Measurements from ENCODE around the gene TSSK3. TPM values are rescaled to one million over a fixed set of nuclear protein-coding genes. Genes with fewer than 3 reads are reported as not detected.
"Not testable (repeated sequence)": the region's sequence is repeated elsewhere in the genome, so short reads cannot be mapped to it uniquely, and the experiment has no call there.

Gene TSSK3
- total RNA-seq, 2 experiments from 2014 or later = 0.36 to 0.67 TPM

DNA sequence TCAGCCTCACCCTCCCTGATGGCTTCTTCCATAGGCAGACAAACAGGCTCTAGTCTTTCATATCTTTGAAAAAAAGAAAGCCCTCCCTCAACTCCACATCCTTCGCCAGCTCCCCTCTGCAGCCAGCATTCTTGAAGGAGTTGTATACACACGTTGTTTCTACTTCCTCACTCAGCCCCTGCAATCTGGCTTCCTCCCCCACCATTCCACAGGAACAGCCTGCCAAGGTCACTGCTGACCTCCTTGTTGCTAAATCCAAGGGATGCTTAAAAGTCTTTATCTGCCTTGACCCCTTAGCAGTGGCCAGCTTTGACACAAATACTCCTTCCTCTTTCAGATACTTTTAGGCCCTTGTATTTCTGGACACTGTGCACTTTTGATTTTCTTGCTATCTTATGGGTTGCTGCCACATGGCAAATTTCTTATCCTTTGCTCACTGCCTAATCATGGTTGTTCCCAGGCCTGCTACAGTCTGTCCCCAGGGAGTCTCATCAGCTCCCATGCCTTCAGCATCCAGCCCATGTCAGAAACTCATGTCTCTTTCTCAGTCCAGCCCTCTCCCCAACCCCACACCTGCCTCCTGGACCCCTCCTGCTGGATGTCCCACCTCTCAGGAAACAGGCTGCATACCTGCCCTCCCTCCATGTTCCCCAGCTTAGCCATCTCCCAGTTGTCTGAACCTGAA is 8.3 kb upstream of the TSSK3 start:
- ChIA-PET POLR2A (interaction anchor here (0.6 kb wide), 2 partner anchors 29 to 50 kb away, joined by 3 read pairs; no protein-coding TSS in a partner anchor), CTCF (interaction anchor here (1.1 kb wide), 2 partner anchors 12 to 18 kb away, joined by 3 read pairs; no protein-coding TSS in a partner anchor)

DNA sequence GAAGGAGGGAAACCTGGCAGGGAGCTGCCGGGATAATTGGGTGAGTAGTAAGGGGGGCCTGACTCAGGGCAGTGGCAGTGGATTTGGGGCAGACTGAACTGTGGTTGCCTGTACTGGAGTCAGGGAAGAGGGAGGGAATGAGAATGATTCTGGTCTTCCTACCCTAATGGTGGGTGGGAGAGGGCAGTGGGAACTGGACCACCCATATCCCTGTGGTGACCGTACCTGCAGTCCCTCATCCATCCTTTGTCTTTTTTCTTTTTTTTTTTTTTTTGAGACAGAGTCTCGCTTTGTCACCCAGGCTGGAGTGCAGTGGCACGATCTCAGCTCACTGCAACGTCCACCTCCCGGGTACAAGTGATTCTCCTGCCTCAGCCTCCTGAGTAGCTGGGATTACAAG is 6.6 kb upstream of the TSSK3 start:
- CTCF ChIA-PET, POLR2A ChIA-PET: not testable (repeated sequence)

DNA sequence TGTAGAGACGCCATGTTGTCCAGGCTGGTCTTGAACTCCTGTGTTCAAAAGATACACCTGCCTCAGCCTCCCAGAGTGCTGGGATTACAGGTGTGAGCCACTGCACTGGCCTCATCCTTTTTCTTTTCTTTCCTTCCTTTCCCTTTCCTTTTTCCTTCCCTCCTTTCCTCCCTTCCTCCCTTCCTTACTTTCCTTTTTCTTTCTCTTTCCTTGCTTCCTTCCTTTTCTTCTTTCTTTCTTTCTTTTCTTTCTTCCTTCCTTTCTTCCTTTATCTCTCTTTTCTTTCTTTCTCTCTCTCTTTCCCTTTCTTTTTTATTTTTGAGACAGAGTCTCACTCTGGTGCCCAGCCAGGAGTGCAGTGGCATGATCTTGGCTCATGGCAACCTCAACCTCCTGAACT is 5.9 kb upstream of the TSSK3 start:
- POLR2A ChIA-PET = no interaction called here
- CTCF ChIA-PET = no interaction called here

GRCh38 chr1:32357614-32358013 is 4.7 kb upstream of the TSSK3 start:
- ChIA-PET POLR2A (no interaction called here), CTCF (no interaction called here)

DNA sequence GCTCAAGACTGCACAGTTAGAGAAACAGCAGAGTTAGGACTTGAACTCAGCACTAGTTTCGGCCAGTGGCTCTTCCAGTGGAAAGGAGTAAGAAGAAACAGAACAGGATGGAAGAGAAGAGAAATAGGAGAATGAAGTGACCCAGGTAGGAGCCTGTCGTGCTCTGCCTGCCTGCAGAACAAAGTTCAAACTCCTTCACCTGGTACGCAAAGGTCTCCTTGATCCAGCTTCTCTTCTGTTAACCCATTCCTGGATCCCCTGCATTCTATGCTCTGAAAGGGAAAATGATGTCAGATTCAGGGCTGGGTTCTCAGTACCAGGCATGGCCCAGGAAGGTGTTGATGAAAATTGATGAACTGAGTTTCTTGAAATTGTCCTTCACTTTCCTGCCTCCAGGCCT is 3.9 kb upstream of the TSSK3 start:
- POLR2A ChIA-PET = interaction anchor here (0.6 kb wide), 1 partner anchor 64 kb away, joined by 3 read pairs; no protein-coding TSS in a partner anchor
- CTCF ChIA-PET = no interaction called here

DNA sequence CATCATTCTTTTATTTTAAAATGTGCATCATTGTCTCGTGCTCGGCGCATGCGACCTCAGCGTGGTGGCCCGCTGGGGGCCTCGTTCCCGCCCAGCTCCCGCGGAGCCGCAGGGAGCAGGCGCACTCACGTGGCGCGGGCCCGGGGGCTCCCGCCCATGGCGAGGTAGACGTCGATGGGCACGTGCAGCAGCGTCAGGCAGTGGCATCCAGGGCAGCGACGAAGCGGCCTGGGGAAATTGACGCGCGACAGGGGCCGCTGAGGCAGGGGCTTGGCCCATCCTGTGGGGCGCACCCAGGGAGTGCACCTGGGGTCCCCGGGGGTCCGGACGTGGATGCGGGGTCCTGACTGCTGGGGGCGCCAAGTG is 1.0 kb upstream of the TSSK3 start:
- ChIA-PET POLR2A (interaction anchor here (0.6 kb wide), 1 partner anchor 488 kb away, joined by 6 read pairs; no protein-coding TSS in a partner anchor), CTCF (no interaction called here)

DNA sequence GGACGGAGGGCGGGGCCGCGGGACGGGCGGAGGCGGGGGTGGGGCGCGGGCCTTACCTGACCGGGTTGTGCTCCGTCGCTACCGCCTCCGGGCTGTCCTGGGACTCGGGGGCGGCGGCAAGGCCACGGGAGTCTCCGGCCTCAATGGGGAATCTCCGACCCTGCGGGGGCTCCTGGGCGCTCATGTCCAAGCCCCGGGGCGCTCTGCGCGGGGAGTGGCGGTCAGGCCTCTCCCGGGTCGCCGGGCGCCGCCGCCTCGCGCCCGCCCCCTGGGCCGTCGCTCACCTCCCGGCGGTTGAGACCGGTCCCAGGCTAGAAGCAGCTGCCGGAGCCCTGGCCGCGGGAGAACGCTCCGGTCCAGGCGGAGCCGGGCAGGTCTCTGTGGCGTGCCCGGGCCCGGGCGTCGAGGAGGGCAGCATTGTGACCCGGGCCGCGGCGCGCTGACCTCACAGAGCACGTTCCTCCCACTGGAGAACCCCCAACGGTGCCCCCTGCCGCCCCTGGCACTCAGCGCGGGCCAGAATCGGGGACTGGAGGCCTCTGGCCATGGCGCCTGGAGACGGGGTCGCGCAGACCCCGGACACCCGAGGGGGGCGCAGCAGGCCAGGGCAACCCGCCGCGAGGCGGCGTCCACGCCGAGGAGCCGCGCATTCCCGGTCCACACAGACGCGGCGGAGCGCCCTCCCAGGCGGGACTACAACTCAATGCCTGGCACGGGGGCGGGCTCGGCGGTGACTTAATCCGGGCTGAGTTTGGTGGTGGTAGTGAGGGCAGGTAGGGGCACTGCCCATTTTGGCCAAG is 465 bp upstream of the TSSK3 start:
- POLR2A ChIA-PET = no interaction called here

DNA sequence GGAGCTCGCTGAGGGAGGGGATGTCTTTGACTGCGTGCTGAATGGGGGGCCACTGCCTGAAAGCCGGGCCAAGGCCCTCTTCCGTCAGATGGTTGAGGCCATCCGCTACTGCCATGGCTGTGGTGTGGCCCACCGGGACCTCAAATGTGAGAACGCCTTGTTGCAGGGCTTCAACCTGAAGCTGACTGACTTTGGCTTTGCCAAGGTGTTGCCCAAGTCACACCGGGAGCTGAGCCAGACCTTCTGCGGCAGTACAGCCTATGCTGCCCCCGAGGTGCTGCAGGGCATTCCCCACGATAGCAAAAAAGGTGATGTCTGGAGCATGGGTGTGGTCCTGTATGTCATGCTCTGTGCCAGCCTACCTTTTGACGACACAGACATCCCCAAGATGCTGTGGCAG is 1.4 kb downstream of the TSSK3 start:
- CTCF ChIA-PET = interaction anchor here (0.6 to 1.3 kb wide), 4 partner anchors 28 to 148 kb away, joined by 3 to 6 read pairs (median 4); partner anchors contain the start of gene MARCKSL1
- POLR2A ChIA-PET = no interaction called here

More for the DNA sequence above, 465 bp upstream of the TSSK3 start:
- CTCF ChIA-PET = no interaction called here

DNA sequence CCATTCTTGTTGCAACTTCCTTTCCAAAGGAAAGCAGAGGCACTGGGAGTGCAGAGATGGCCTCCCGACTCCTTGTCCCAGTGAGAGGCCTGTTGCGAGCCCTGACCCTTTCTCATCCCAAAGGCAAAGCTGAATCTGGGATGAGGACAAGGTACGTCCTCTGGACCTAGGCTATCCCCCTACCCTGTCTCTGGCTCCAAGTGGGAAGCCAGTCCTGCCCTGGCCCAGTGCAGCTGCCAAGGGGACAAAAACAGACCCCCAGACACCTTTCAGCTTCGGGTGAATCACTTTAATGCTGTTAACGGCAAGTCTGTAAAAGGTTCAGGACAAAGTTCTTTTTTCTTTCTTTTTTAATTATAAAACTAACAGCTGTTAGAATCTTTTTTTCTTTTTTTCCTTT is 2.5 kb downstream of the TSSK3 start:
- POLR2A ChIA-PET = interaction anchor here (0.6 kb wide), 1 partner anchor 73 kb away, joined by 9 read pairs; the partner anchor contains the start of gene HDAC1
- CTCF ChIA-PET = interaction anchor here (0.7 kb wide), 1 partner anchor 1649 kb away, joined by 3 read pairs; no protein-coding TSS in a partner anchor

GRCh38 chr1:32365445-32365844 is 3.1 kb downstream of the TSSK3 start:
- POLR2A ChIA-PET = interaction anchor here (0.6 kb wide), 2 partner anchors 74 to 114 kb away, joined by 5 to 9 read pairs; partner anchors contain the start of gene HDAC1
- CTCF ChIA-PET = no interaction called here

DNA sequence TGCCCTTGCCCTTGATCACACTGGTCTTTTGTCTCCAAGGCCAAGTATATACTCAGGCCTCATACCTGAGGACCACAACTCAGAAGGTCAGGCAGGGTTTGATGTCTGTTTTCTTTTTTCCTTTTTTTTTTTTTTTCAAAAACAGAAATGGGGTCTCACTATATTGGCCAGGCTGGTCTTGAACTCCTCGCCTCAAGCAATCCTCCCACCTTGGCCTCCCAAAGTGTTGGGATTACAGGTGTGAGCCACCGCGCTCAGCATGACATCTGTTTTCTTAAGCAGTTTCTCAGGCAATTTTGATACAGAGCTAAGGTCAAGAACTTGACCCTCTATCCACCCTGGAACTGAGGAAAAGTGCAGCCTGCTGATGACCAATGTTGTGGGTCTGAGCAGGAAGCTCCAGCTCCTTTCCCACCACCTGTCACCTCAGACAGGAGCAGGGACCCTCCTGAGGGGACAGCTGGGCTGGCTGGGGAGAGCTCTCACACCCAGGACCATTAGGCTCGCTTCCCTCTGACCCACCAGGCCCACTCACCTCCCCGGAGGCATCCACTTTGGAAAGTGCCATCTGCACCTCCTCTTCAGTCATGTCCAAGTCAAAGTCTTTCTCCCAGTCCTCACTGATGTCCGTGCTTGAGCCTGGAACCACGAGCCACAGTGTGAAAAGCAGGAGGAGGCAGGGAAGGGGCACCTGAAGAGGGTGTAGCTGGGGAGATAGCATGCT is 5.7 kb downstream of the TSSK3 start:
- ChIA-PET POLR2A (no interaction called here), CTCF (interaction anchor here (0.6 kb wide), 2 partner anchors 183 to 192 kb away, joined by 4 to 5 read pairs; no protein-coding TSS in a partner anchor)

DNA sequence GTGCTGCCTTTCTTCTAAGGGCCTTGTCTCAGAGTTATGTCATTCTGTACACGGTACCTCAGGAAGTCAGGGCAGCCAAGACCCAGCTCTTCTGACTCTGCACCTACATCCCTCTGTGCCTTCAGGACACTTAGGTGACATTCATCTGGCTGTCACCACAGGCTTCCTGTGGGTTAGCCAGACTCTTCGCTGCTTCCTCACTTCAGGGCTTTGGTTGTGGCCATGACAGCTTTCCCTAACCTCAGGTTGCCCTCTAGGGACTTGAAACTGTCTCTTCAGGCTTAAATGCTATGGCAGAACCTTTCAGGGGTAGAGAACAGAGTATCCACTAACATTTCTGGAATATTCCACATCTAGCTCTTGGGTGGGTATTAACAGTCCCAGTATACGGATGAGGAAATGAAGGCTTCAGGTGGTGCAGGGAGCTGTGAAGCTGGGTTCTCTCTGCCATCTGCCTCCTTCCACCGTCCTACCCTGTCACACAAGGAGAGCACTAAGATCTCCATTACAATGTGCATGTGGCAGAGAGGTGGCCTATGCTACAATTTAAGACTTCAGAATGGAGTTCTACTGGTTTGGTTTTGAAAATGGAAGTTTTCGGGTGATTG is 9.9 kb downstream of the TSSK3 start:
- CTCF ChIA-PET = interaction anchor here (0.7 to 2.1 kb wide), 5 partner anchors 18 to 157 kb away, joined by 3 to 5 read pairs (median 3); partner anchors contain the start of gene BSDC1
- POLR2A ChIA-PET = interaction anchor here (1.0 kb wide), 1 partner anchor 22 kb away, joined by 3 read pairs; the partner anchor contains the start of gene BSDC1

DNA sequence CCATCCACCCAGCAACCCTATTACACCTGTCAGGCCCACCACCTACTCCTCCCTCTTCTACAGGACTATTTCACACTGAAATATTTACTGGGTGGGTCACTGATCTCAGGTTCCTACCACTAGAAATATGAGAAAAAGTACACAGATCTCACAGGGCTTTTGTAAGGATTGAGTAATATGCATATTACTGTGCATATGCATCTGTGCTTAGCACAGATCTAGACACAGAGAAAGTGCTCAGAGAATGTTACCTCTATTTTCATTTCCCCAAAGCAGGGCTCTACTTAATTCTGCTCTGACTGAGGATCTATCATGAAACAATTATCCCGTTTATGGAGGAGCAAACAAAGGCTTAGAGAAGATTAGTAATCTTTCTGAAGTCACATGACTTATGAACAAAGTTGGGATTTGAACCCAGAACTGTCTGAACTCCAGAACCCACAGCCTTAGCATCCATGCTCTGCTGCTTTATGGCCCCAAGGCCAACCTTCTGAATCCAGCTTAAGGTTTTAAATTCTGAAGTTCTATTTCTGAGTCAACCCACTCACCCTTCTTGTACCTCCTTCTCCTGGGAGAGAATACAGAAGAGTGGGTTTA is 11.8 kb downstream of the TSSK3 start:
- POLR2A ChIA-PET = no interaction called here
- CTCF ChIA-PET = no interaction called here

DNA sequence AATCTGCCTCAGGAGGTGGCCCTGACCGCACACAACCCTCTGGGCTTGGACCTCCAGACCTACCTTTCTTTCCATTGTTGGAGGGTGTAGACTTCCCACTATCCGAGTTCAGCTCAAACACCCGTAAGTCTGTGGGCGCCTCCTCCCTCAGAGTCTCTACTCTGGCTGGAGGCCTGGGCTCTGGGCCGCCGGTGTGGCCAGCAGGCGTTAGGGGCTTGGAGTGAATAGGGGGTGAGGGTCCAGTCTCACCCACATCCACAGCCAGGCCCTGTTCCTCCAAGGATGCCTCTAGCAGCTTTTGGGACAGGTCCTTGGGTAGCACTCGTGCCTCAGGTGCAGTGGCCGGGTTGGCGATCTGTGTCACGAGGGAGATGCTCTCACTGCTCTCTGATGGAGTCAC is 13.9 kb downstream of the TSSK3 start:
- ChIA-PET POLR2A (no interaction called here), CTCF (interaction anchor here (1.2 kb wide), 1 partner anchor 37 kb away, joined by 3 read pairs; no protein-coding TSS in a partner anchor)

DNA sequence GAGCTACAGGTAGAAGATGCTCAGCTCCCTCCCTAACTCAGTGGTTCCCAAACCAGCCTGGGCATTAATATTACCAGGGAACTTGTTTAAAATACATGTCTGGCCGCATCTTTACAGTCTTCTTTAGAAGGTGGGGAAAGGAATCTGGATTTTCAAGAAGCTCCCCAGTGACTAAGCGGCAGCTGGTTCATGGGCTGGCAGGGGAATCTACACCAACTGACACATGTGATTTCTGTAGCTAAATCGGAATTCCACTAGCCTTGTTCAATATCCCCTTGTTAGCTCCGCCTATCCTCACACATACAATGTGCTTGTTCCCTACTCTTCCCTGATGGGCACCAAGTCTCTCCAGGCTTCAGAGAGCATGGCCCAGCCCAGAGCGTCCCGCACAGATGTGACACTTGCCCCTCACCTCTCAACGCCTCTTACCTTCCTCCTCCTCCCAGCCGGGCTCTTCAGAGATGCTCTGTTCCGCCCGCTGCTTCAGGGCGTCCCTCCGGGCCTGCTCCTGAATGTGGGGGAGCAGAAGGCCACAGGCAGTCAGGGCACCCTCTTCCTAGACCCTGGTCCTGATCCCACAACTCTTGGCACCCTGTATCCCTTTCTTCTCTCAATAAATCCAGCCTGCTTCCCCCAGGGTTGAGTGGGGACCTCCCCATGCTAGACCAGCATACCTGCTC is 15.3 kb downstream of the TSSK3 start:
- CTCF ChIA-PET = interaction anchor here (1.0 kb wide), 1 partner anchor 23 kb away, joined by 3 read pairs; no protein-coding TSS in a partner anchor
- POLR2A ChIA-PET = no interaction called here

DNA sequence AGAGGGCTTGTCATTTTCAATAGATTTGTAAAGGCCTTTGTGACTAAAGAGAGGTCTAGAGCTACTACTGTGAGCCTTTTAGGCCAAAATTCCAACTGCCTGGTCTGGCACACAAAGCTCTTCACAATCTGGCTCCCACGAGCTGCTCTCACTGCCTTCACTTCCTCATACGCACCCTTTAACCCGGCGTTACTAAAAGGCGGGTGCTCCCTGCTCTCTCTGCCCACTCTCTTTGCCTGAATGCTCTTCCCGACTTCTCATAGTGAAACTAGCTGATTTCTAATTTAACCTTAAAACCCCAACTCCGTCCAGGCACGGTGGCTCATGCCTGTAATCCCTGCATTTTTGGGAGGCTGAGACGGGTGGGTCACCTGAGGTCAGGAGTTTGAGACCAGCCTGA is 17.7 kb downstream of the TSSK3 start:
- ChIA-PET POLR2A (no interaction called here), CTCF (no interaction called here)

- ChIA-PET POLR2A (interaction anchor here (0.6 to 1.0 kb wide), 4 partner anchors 14 to 295 kb away, joined by 3 read pairs; no protein-coding TSS in a partner anchor), CTCF (interaction anchor here (0.7 to 2.1 kb wide), 5 partner anchors 8 to 139 kb away, joined by 3 to 5 read pairs (median 3); no protein-coding TSS in a partner anchor)
These were observed 24.5 kb downstream of the TSSK3 start for GRCh38 chr1:32386676-32387392.

DNA sequence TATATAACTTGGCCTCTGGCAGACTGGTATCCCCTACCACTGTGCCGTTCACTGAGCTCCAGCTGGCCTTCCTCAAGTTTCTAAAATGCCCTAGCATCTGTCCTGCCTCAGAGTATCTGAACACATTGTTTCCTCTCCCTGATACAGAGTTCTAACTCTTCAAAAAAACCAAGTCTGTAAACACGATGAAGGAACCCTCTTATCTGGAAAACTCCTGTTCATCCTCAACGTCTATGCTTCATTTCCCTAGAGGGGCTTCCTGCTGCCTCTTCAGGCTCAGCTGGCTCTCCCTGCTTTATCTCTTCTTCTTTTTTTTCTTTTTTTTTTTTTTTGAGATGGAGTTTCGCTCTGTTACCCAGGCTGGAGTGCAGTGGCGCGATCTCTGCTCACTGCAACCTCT is 26.3 kb downstream of the TSSK3 start:
- POLR2A ChIA-PET = no interaction called here
- CTCF ChIA-PET = interaction anchor here (0.5 to 1.6 kb wide), 4 partner anchors 13 to 137 kb away, joined by 3 to 6 read pairs (median 4); no protein-coding TSS in a partner anchor

Measured in activated CD8-positive, alpha-beta memory T cell treated with anti-CD3 and anti-CD28 coated beads for 36 hours (primary cell).